ENCODE results near the gene LIPN. TPM values are rescaled to one million over a fixed set of nuclear protein-coding genes. Genes with fewer than 3 reads are reported as not detected.

Gene LIPN
- total and polyA plus RNA-seq, 2 of the 8 experiments (the other 6 are each of a cell fraction or from before 2014, with no cell fraction given), result not detected

DNA sequence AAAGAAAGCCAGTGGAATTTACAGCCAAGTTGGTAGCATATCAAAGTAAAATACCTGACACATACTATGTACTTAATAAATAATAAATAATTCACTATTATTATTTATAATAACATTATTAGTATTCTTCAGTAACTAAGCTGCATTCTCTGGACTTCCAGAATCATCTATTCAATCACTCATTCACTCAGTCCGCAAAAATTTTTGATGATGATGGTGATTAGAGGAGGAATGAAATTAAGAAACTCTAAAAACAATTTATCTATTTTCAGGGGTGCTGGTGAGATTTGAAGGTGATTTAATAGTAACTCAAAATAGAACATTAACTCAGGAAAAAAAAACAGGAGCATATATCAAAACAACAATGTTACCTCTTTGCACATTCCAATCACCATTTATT, 3.2 kb upstream of the LIPN start:
- 0% methylated on average over 1 of the region's 1 CpG; no CpG with 5 or more reads in 1 of the 2 experiments for WGBS, 2 experiments (ENCODE audit: extremely low coverage in 1 of 2, insufficient coverage in 1 of 2, insufficient read length in 1 of 2, insufficient replicate concordance in 2 of 2, low coverage in 1 of 2, low lambda C conversion rate in 2 of 2, missing lambda C conversion rate in 1 of 2)
- DNase-seq (ENCODE audit: low read depth in 1 of 2, low spot score in 2 of 2), result no peak
- Histone ChIP-seq H2BK12ac (ENCODE audit: low read depth, low read length) (no peak overlapping the region), H3K9ac (replicated peaks in 1 of 4; ENCODE audit: extremely low read depth in 1 of 4, low read depth in 3 of 4, low read length in 3 of 4) (no peak overlapping the region), H4K20me1 (replicated peaks in 1 of 2; ENCODE audit: control insufficient read depth in 1 of 2, insufficient read depth in 2 of 2, low read length in 2 of 2) (no peaks in the 10 kb centered on the region), H4K5ac (ENCODE audit: insufficient read length, low read depth, low read length) (no peak overlapping the region), H3K14ac (ENCODE audit: insufficient read length) (no peak overlapping the region), H3K36me3 (ENCODE audit: control insufficient read depth in 2 of 4, insufficient read depth in 4 of 4, low read length in 3 of 4) (no peaks in the 10 kb centered on the region), H3K23me2 (ENCODE audit: low read depth, low read length) (no peaks in the 10 kb centered on the region), H3K18ac (ENCODE audit: extremely low read depth, low read length) (no peak overlapping the region), H2BK5ac (ENCODE audit: low read depth, low read length) (no peak overlapping the region), H3K4me1 (replicated peaks in 1 of 4; ENCODE audit: control insufficient read depth in 3 of 4, insufficient read depth in 4 of 4, low read length in 3 of 4) (peaks cover 0 to 5% (median 1%) of the 10 kb centered on the region in 4 experiments; a peak in 3 of 7 replicates), H3K9me3 (ENCODE audit: insufficient read depth in 2 of 2, low read depth in 1 of 2, low read length in 1 of 2) (no peaks in the 10 kb centered on the region), H3K27ac (ENCODE audit: low read depth, low read length) (no peak overlapping the region), H3K23ac (ENCODE audit: insufficient read length) (no peak overlapping the region), H3K56ac (replicated peaks; ENCODE audit: insufficient read length, low read depth, low read length) (no peak overlapping the region), H3K79me1 (ENCODE audit: low read depth, low read length) (no peaks in the 10 kb centered on the region), H3K27me3 (replicated peaks in 1 of 4; ENCODE audit: control insufficient read depth in 3 of 4, extremely low read depth in 1 of 4, insufficient read depth in 3 of 4, low read length in 3 of 4) (peaks cover 0 to 1% (median 0%) of the 10 kb centered on the region in 4 experiments; a peak in 1 of 7 replicates), H3K4ac (replicated peaks; ENCODE audit: insufficient read length, low read depth, low read length) (no peak overlapping the region), H2BK120ac (replicated peaks; ENCODE audit: low read depth, low read length) (no peak overlapping the region), H3K79me2 (ENCODE audit: control insufficient read depth in 1 of 2, insufficient read depth in 2 of 2, low read length in 2 of 2) (no peaks in the 10 kb centered on the region), H2AK5ac (ENCODE audit: low read depth, low read length) (no peak overlapping the region), H2AFZ (ENCODE audit: low read length) (no peak overlapping the region), H4K8ac (ENCODE audit: extremely low read depth, insufficient read depth, low read length) (no peak overlapping the region), H2BK15ac (ENCODE audit: low read length) (no peak overlapping the region), H3K4me3 (ENCODE audit: extremely low read depth in 1 of 4, insufficient read depth in 2 of 4, low read depth in 3 of 4, low read length in 4 of 4) (no peak overlapping the region), H3K4me2 (ENCODE audit: insufficient read depth in 1 of 2, low read depth in 2 of 2, low read length in 2 of 2) (0 out of 4 replicates have a peak overlapping the region, but pooled peaks of 1 of the 2 experiments have one; percentile 30), H2BK20ac (ENCODE audit: low read length) (no peak overlapping the region), H4K91ac (replicated peaks; ENCODE audit: insufficient read length, low read length) (no peak overlapping the region)
- FAIRE-seq, result no peak
- CTCF ChIA-PET (ENCODE audit: partially characterized antibody), result interaction anchor here (0.8 kb wide), 1 partner anchor 11 kb away, joined by 3 read pairs; no protein-coding TSS in a partner anchor
- POLR2A ChIA-PET (ENCODE audit: partially characterized antibody), result no interaction called here
- TF ChIP-seq, protein P1, sequence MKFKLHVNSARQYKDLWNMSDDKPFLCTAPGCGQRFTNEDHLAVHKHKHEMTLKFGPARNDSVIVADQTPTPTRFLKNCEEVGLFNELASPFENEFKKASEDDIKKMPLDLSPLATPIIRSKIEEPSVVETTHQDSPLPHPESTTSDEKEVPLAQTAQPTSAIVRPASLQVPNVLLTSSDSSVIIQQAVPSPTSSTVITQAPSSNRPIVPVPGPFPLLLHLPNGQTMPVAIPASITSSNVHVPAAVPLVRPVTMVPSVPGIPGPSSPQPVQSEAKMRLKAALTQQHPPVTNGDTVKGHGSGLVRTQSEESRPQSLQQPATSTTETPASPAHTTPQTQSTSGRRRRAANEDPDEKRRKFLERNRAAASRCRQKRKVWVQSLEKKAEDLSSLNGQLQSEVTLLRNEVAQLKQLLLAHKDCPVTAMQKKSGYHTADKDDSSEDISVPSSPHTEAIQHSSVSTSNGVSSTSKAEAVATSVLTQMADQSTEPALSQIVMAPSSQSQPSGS (IDR thresholded peaks at IDR 0.05; ENCODE audit: low read length), result no peak
- TF ChIP-seq TCF12 (IDR thresholded peaks at IDR 0.05; ENCODE audit: low read depth, low read length), result no peak
- TF ChIP-seq EZH2 (IDR thresholded peaks at IDR 0.05; ENCODE audit: low read depth, low read length, severe bottlenecking), result no peak
- no peak for TF ChIP-seq BCL11A (IDR thresholded peaks at IDR 0.05; ENCODE audit: low read depth in 2 of 2, low read length in 2 of 2)
- no peak for TF ChIP-seq JUND (IDR thresholded peaks at IDR 0.05; ENCODE audit: low read length)
- TF ChIP-seq ASH2L (IDR thresholded peaks at IDR 0.05; ENCODE audit: low read length), result no peak
- no peak for TF ChIP-seq GTF2F1 (IDR thresholded peaks at IDR 0.05; ENCODE audit: borderline replicate concordance, low read depth, low read length)
- no peak for TF ChIP-seq PHF8 (conservative IDR thresholded peaks at IDR 0.05; ENCODE audit: low read depth, low read length)
- TF ChIP-seq SUZ12 (IDR thresholded peaks at IDR 0.05; ENCODE audit: low read length), result no peak
- TF ChIP-seq RBBP5 (IDR thresholded peaks at IDR 0.05; ENCODE audit: borderline replicate concordance, low read depth, low read length), result no peak
- TF ChIP-seq NRF1 (IDR thresholded peaks at IDR 0.05; ENCODE audit: low read depth, low read length), result no peak
